GM12878 (cell line): ENCODE measurements around the gene CCM2. TPM values are rescaled to one million over a fixed set of nuclear protein-coding genes. Genes with fewer than 3 reads are reported as not detected.

ENCODE experiments used
- BMI1 ChIP-seq: fragments of 450-650 bp; IDR thresholded peaks from 2 replicates; pipeline ENCODE4 v1.6.1; 2016; ENCODE audit warnings: mild to moderate bottlenecking, moderate library complexity, borderline replicate concordance
- BRCA1 ChIP-seq: IDR thresholded peaks from 2 replicates; pipeline ENCODE4 v1.6.1; 2011; ENCODE audit warnings: low read depth, low read length, improper control_type of control experiment
- CBX3 ChIP-seq: fragments of 200-600 bp; sonication (generic); IDR thresholded peaks from 2 replicates; pipeline ENCODE4 v1.6.1; 2016; ENCODE audit warnings: low read depth, borderline replicate concordance
- CHD1 ChIP-seq: IDR thresholded peaks from 2 replicates; pipeline ENCODE4 v1.6.1; 2012; ENCODE audit warnings: low read depth, low read length, improper control_type of control experiment
- ESRRA ChIP-seq: IDR thresholded peaks from 2 replicates; pipeline ENCODE4 v1.6.1; 2012; ENCODE audit warnings: mild to moderate bottlenecking, low read length, improper control_type of control experiment
- IKZF2 ChIP-seq, 2 experiments: fragments of 450-650 bp; IDR thresholded peaks; 2 replicates each; pipeline ENCODE4 v1.6.1; 2017; ENCODE audit warnings: mild to moderate bottlenecking in 2 of 2, moderate library complexity in 2 of 2
- MXI1 ChIP-seq: fragments of 150-350 bp; IDR thresholded peaks from 2 replicates; pipeline ENCODE4 v1.6.1; 2011; ENCODE audit warnings: low read depth, mild to moderate bottlenecking, inconsistent platforms, low read length, improper control_type of control experiment
- MYC ChIP-seq: IDR thresholded peaks from 2 replicates; pipeline ENCODE4 v1.6.1; 2011; ENCODE audit warnings: mild to moderate bottlenecking, low read length, moderate library complexity, inconsistent platforms; ENCODE audit not compliant: insufficient read depth, insufficient replicate concordance, insufficient read length, severe bottlenecking
- NR2C1 ChIP-seq: fragments of 450-650 bp; IDR thresholded peaks from 2 replicates; pipeline ENCODE4 v1.6.1; 2017; ENCODE audit warnings: antibody characterized with exemption, mild to moderate bottlenecking, moderate library complexity
- PAX5 ChIP-seq: IDR thresholded peaks from 2 replicates; pipeline ENCODE4 v1.6.1; 2011; ENCODE audit warnings: low read depth, low read length, borderline replicate concordance
- POLR2AphosphoS5 ChIP-seq: IDR thresholded peaks from 2 replicates; pipeline ENCODE4 v1.6.1; 2011; ENCODE audit warnings: mild to moderate bottlenecking, low read length, inconsistent platforms
- RCOR1 ChIP-seq: conservative IDR thresholded peaks from 2 replicates; pipeline ENCODE4 v1.6.1; 2012; ENCODE audit warnings: low read depth, low read length, improper control_type of control experiment
- SMAD5 ChIP-seq: IDR thresholded peaks from 2 replicates; pipeline ENCODE4 v1.6.1; 2016; ENCODE audit warnings: antibody characterized with exemption, low read depth
- SREBF1 ChIP-seq: IDR thresholded peaks from 2 replicates; pipeline ENCODE4 v1.6.1; 2012; ENCODE audit warnings: mild to moderate bottlenecking, low read length
- ZSCAN29 ChIP-seq: fragments of 450-650 bp; IDR thresholded peaks from 2 replicates; pipeline ENCODE4 v1.6.1; 2017; ENCODE audit warnings: mild to moderate bottlenecking, moderate library complexity
- ZZZ3 ChIP-seq: IDR thresholded peaks from 2 replicates; pipeline ENCODE4 v1.6.1; 2011; ENCODE audit warnings: low read depth; ENCODE audit not compliant: control insufficient read depth, insufficient read length
- polyA plus RNA-seq, 11 experiments: library from polyadenylated mRNA; depleted of rRNA in 4 of 11; unstranded in 6 of 11; stranded (reverse) in 5 of 11; fragments of >200 nt; fragmentation: Nextera tagmentation in 4 of 11; fragmentation: Illumina TruSeq in 1 of 11; extraction: Ambion mirVana in 4 of 11; extraction: Trizol in 1 of 11; gene quantifications; 1 replicate in 1 of 11; 2 replicates in 10 of 11; pipeline versions ENCODE4 v1.2.1 to v1.2.3, GENCODE V29; 2011 to 2016; ENCODE audit warnings: inconsistent platforms in 2 of 11, missing spikeins in 2 of 11, low read depth in 1 of 11
- total RNA-seq, 4 experiments: library from RNA; depleted of rRNA in 3 of 4; stranded (reverse); fragments of >200 nt in 3 of 4; fragmentation: Illumina TruSeq in 1 of 4; extraction: Trizol in 1 of 4; gene quantifications; 2 replicates each; pipeline versions ENCODE4 v1.2.1 to v1.2.3, GENCODE V29; 2013 to 2021
- TF ChIP-seq, protein P1 (sequence below): fragments of 450-650 bp; IDR thresholded peaks from 2 replicates; pipeline ENCODE4 v1.6.1; 2017; ENCODE audit warnings: mild to moderate bottlenecking, moderate library complexity
- TF ChIP-seq, protein P2 (sequence below): fragments of 450-650 bp; IDR thresholded peaks from 2 replicates; pipeline ENCODE4 v1.6.1; 2017; ENCODE audit warnings: antibody characterized with exemption, mild to moderate bottlenecking, moderate library complexity
- TF ChIP-seq, protein P3 (sequence below): IDR thresholded peaks from 2 replicates; pipeline ENCODE4 v1.6.1; 2011; ENCODE audit warnings: borderline replicate concordance, low read depth, mild to moderate bottlenecking, moderate library complexity, low read length; ENCODE audit not compliant: insufficient read depth, poor library complexity, severe bottlenecking
- TF ChIP-seq, protein P4 (sequence below): IDR thresholded peaks from 2 replicates; pipeline ENCODE4 v1.6.1; 2012; ENCODE audit warnings: low read depth, low read length, improper control_type of control experiment

Gene CCM2
- total and polyA plus RNA-seq, 10 of the 15 experiments (the other 5 are each of a cell fraction or from before 2014, with no cell fraction given), result 1.00 to 82.3 (median 48.7) TPM

DNA sequence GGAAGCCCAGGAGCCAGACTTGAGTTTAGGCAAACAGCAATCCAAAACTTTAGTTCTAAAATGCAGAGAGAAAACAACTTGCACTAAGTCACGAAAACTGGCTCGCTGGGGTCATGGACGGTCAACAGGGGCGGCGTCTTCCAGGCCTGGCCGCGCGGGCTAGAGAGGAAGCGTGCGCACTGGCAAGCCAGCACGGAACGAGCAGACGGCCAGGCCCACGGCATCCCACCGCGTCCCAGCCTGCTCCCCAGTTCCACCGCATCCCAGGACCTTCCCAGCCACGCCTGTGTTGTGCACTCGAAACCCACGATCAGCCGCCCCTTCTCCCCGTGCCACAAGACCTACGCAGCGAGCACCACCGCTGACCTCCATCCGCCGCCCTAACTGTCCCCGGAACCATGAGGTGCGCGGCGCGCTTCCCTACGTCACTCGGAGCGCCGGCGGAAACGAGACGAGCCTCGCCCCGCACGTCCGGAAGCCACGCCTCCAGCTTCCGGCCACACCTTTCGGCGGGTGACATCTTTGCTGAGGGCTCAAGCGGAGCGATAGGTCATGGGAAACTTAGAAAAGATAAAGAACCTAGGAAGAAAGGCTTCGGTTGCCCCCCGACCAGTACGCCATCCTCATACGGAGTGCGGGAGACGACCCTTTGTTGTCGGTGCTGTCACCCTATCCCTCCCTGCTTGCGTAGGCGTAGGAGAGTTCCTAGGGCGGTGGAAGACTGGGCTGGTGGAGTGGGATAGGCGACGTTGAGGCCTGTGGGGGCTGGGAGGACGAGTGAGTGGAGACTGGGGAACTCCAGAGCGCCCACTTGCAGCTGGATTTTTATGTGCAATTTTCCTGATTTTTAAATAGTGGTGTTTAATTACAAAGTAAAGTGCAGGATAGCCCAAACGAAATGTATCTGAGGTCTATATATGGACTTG is 111.6 kb downstream of the CCM2 start, which contains the start of gene TBRG4 (continued):
- TF ChIP-seq, protein P1, sequence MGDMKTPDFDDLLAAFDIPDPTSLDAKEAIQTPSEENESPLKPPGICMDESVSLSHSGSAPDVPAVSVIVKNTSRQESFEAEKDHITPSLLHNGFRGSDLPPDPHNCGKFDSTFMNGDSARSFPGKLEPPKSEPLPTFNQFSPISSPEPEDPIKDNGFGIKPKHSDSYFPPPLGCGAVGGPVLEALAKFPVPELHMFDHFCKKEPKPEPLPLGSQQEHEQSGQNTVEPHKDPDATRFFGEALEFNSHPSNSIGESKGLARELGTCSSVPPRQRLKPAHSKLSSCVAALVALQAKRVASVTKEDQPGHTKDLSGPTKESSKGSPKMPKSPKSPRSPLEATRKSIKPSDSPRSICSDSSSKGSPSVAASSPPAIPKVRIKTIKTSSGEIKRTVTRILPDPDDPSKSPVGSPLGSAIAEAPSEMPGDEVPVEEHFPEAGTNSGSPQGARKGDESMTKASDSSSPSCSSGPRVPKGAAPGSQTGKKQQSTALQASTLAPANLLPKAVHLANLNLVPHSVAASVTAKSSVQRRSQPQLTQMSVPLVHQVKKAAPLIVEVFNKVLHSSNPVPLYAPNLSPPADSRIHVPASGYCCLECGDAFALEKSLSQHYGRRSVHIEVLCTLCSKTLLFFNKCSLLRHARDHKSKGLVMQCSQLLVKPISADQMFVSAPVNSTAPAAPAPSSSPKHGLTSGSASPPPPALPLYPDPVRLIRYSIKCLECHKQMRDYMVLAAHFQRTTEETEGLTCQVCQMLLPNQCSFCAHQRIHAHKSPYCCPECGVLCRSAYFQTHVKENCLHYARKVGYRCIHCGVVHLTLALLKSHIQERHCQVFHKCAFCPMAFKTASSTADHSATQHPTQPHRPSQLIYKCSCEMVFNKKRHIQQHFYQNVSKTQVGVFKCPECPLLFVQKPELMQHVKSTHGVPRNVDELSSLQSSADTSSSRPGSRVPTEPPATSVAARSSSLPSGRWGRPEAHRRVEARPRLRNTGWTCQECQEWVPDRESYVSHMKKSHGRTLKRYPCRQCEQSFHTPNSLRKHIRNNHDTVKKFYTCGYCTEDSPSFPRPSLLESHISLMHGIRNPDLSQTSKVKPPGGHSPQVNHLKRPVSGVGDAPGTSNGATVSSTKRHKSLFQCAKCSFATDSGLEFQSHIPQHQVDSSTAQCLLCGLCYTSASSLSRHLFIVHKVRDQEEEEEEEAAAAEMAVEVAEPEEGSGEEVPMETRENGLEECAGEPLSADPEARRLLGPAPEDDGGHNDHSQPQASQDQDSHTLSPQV, result no peak
- TF ChIP-seq SMAD5 (peak; percentile 96), NR2C1 (peak; percentile 69), ZSCAN29 (peak; percentile 71; the same call in 1 of the 2 replicates), RCOR1 (0 out of 2 replicates have a peak, but pooled peaks have one; percentile 69), MXI1 (peak; percentile 100), IKZF2 (IDR thresholded peaks at IDR 0.05) (peak; percentile 60 to 77), CHD1 (no peak), PAX5 (peak; percentile 58; the same call in 1 of the 2 replicates), ZZZ3 (no peak), POLR2AphosphoS5 (peak; percentile 98), BMI1 (no peak), CBX3 (no peak), SREBF1 (no peak), ESRRA (peak; percentile 87), MYC (peak; percentile 99), BRCA1 (no peak)
- TF ChIP-seq, protein P2, sequence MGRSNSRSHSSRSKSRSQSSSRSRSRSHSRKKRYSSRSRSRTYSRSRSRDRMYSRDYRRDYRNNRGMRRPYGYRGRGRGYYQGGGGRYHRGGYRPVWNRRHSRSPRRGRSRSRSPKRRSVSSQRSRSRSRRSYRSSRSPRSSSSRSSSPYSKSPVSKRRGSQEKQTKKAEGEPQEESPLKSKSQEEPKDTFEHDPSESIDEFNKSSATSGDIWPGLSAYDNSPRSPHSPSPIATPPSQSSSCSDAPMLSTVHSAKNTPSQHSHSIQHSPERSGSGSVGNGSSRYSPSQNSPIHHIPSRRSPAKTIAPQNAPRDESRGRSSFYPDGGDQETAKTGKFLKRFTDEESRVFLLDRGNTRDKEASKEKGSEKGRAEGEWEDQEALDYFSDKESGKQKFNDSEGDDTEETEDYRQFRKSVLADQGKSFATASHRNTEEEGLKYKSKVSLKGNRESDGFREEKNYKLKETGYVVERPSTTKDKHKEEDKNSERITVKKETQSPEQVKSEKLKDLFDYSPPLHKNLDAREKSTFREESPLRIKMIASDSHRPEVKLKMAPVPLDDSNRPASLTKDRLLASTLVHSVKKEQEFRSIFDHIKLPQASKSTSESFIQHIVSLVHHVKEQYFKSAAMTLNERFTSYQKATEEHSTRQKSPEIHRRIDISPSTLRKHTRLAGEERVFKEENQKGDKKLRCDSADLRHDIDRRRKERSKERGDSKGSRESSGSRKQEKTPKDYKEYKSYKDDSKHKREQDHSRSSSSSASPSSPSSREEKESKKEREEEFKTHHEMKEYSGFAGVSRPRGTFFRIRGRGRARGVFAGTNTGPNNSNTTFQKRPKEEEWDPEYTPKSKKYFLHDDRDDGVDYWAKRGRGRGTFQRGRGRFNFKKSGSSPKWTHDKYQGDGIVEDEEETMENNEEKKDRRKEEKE, result no peak
- TF ChIP-seq, protein P3, sequence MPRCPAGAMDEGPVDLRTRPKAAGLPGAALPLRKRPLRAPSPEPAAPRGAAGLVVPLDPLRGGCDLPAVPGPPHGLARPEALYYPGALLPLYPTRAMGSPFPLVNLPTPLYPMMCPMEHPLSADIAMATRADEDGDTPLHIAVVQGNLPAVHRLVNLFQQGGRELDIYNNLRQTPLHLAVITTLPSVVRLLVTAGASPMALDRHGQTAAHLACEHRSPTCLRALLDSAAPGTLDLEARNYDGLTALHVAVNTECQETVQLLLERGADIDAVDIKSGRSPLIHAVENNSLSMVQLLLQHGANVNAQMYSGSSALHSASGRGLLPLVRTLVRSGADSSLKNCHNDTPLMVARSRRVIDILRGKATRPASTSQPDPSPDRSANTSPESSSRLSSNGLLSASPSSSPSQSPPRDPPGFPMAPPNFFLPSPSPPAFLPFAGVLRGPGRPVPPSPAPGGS, result no peak
- TF ChIP-seq, protein P4, sequence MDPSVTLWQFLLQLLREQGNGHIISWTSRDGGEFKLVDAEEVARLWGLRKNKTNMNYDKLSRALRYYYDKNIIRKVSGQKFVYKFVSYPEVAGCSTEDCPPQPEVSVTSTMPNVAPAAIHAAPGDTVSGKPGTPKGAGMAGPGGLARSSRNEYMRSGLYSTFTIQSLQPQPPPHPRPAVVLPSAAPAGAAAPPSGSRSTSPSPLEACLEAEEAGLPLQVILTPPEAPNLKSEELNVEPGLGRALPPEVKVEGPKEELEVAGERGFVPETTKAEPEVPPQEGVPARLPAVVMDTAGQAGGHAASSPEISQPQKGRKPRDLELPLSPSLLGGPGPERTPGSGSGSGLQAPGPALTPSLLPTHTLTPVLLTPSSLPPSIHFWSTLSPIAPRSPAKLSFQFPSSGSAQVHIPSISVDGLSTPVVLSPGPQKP, result peak; percentile 97
